ENCODE measurements around the gene KLHL28.
A peak's percentile ranks its signal among the peaks of the same experiment; 100 is the strongest.

Gene KLHL28

GRCh38 chr14:44960146-44960545 is 1.6 kb downstream of the KLHL28 start:
- DNase-seq (ENCODE audit: low read depth), result no peak

- no peak for DNase-seq (ENCODE audit: low read depth)
These were observed 2.2 kb downstream of the KLHL28 start for GRCh38 chr14:44959538-44959937.

- DNase-seq (ENCODE audit: low read depth), result no peak
These were observed 4.9 kb downstream of the KLHL28 start for GRCh38 chr14:44956866-44957265.

- DNase-seq (ENCODE audit: low read depth), result no peak
These were observed 6.2 kb downstream of the KLHL28 start for GRCh38 chr14:44955528-44955927.

- DNase-seq (ENCODE audit: low read depth), result no peak
These were observed 7.0 kb downstream of the KLHL28 start for GRCh38 chr14:44954750-44955149.

- DNase-seq (ENCODE audit: low read depth), result no peak
These were observed 9.2 kb downstream of the KLHL28 start for GRCh38 chr14:44952391-44953110.

- no peak for DNase-seq (ENCODE audit: low read depth)
These were observed 10.7 kb downstream of the KLHL28 start for GRCh38 chr14:44951051-44951450.

GRCh38 chr14:44945264-44945663 is 16.5 kb downstream of the KLHL28 start:
- DNase-seq (ENCODE audit: low read depth), result peak; percentile 30

GRCh38 chr14:44944107-44944506 is 17.6 kb downstream of the KLHL28 start:
- DNase-seq (ENCODE audit: low read depth), result no peak

GRCh38 chr14:44942436-44942835 is 19.3 kb downstream of the KLHL28 start:
- no peak for DNase-seq (ENCODE audit: low read depth)

- DNase-seq (ENCODE audit: low read depth), result no peak
These were observed 20.2 kb downstream of the KLHL28 start for GRCh38 chr14:44941591-44941990.

GRCh38 chr14:44940944-44941343 is 20.8 kb downstream of the KLHL28 start:
- DNase-seq (ENCODE audit: low read depth), result no peak

GRCh38 chr14:44940211-44940610 is 21.5 kb downstream of the KLHL28 start:
- DNase-seq (ENCODE audit: low read depth), result no peak

- DNase-seq (ENCODE audit: low read depth), result no peak
These were observed 24.2 kb downstream of the KLHL28 start for GRCh38 chr14:44937547-44937946.

- DNase-seq (ENCODE audit: low read depth), result no peak
These were observed 26.6 kb downstream of the KLHL28 start for GRCh38 chr14:44935155-44935554.

- no peak for DNase-seq (ENCODE audit: low read depth)
These were observed 33.0 kb downstream of the KLHL28 start for GRCh38 chr14:44928793-44929192.

- DNase-seq (ENCODE audit: low read depth), result no peak
These were observed 46.9 kb downstream of the KLHL28 start for GRCh38 chr14:44914849-44915248.

GRCh38 chr14:44912041-44912869 is 49.5 kb downstream of the KLHL28 start:
- no peak for DNase-seq (ENCODE audit: low read depth)

- no peak for DNase-seq (ENCODE audit: low read depth)
These were observed 50.9 kb downstream of the KLHL28 start for GRCh38 chr14:44910821-44911220.

GRCh38 chr14:44901696-44902095 is 60.1 kb downstream of the KLHL28 start:
- no peak for DNase-seq (ENCODE audit: low read depth)

GRCh38 chr14:44898551-44898950 is 63.2 kb downstream of the KLHL28 start:
- DNase-seq (ENCODE audit: low read depth), result no peak

GRCh38 chr14:44897845-44898151 is 63.9 kb downstream of the KLHL28 start:
- DNase-seq (ENCODE audit: low read depth), result no peak

GRCh38 chr14:44897041-44897844 is 64.5 kb downstream of the KLHL28 start:
- DNase-seq (ENCODE audit: low read depth), result peak; percentile 95

Data from stromal cell of bone marrow (primary cell).